Esophagus muscularis mucosa (tissue), 3 donors: ENCODE measurements around the gene ARSA.

Experiments
- CTCF ChIP-seq, 3 experiments: fragments of 200-600 bp in 2 of 3; fragments of 450-650 bp in 1 of 3; sonication (generic) in 2 of 3; IDR thresholded peaks; one replicate each; pipeline ENCODE4 v1.5.1; 2017 to 2019; ENCODE audit warnings: antibody characterized with exemption in 3 of 3, mild to moderate bottlenecking in 2 of 3, moderate library complexity in 1 of 3
- EP300 ChIP-seq: sonication (generic); formaldehyde crosslinking; IDR thresholded peaks from one replicate; pipeline ENCODE4 v1.6.1; 2017; ENCODE audit warnings: antibody characterized with exemption

DNA sequence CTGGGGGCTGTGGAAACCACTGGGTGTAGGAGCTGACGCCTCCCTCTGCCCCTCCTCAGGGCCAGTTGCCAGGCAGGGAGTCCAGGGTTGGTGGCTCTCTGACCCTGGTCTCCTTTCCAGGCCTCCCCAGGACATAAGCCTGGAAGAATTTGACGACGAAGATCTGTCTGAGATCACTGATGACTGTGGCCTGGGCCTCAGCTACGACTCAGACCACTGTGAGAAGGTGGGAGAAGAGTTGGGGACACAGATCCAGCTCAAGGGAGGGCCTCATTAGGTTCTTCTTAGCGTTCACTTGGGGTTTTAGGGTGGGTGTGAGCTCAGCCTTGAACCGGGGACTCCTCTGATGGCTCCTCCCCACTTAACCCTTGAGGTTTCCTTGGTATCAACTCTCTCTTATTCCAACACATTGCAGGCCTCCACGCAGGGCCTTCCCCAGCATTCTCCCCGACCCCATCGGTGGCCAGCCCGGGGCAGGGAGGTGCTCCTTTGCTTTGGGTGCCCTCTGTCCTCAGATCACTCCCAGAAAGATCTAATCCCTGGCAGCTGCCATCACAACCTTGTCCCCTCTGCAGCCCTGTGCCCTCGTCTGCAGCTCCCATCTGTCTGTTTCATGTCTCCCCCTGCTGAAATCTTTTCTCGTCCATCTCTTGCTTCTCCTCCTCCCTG, 26.1 kb downstream of the ARSA start:
- TF ChIP-seq EP300 (no peak), CTCF (IDR thresholded peaks at IDR 0.05) (no peak)
